Skeletal muscle cell (primary cell): Measurements from ENCODE around the gene LCN6.
"Not testable (repeated sequence)": the region's sequence is repeated elsewhere in the genome, so short reads cannot be mapped to it uniquely, and the experiment has no call there.

ENCODE experiments used
- DNase-seq: peaks from one replicate; pipeline ENCODE4 v3.0.0-alpha.2; 2010; ENCODE audit warnings: low read depth
- H3K4me3 ChIP-seq: 2 replicates; pipeline ENCODE4 v1.5.1; 2011; ENCODE audit warnings: low read depth, mild to moderate bottlenecking, control low read depth, low read length, moderate library complexity

The LCN6 gene

GRCh38 chr9:136784997-136785361, 36.7 kb upstream of the LCN6 start:
- no peak for DNase-seq
- H3K4me3 ChIP-seq, result no peak overlapping the region

- DNase-seq, result no peak
- no peak overlapping the region for H3K4me3 ChIP-seq
These were observed 36.1 kb upstream of the LCN6 start for GRCh38 chr9:136784249-136784996.

- DNase-seq, result no peak
- H3K4me3 ChIP-seq, result no peak overlapping the region
These were observed 34.1 kb upstream of the LCN6 start for GRCh38 chr9:136782452-136782851.

- H3K4me3 ChIP-seq, result no peak overlapping the region
- no peak for DNase-seq
These were observed 31.5 kb upstream of the LCN6 start for GRCh38 chr9:136779808-136780207.

- DNase-seq, result no peak
- no peak overlapping the region for H3K4me3 ChIP-seq
These were observed 29.0 kb upstream of the LCN6 start for GRCh38 chr9:136777359-136777758.

GRCh38 chr9:136776947-136777346, 28.6 kb upstream of the LCN6 start:
- H3K4me3 ChIP-seq, result no peak overlapping the region
- no peak for DNase-seq

- H3K4me3 ChIP-seq, result no peak overlapping the region
- DNase-seq, result no peak
These were observed 26.9 kb upstream of the LCN6 start for GRCh38 chr9:136775191-136775590.

GRCh38 chr9:136774416-136775045, 26.2 kb upstream of the LCN6 start:
- H3K4me3 ChIP-seq, result no peak overlapping the region
- no peak for DNase-seq

GRCh38 chr9:136773386-136774044, 25.2 kb upstream of the LCN6 start:
- H3K4me3 ChIP-seq, result no peak overlapping the region
- DNase-seq, result no peak

- H3K4me3 ChIP-seq, result no peak overlapping the region
- DNase-seq, result no peak
These were observed 23.6 kb upstream of the LCN6 start for GRCh38 chr9:136771907-136772415.

- no peak for DNase-seq
- H3K4me3 ChIP-seq, result no peak overlapping the region
These were observed 21.4 kb upstream of the LCN6 start for GRCh38 chr9:136769710-136770191.

- H3K4me3 ChIP-seq, DNase-seq: not testable (repeated sequence)
These were observed 18.2 kb upstream of the LCN6 start for GRCh38 chr9:136766410-136767120.

- not testable (repeated sequence) for DNase-seq
These were observed 17.6 kb upstream of the LCN6 start for GRCh38 chr9:136765745-136766409.

GRCh38 chr9:136765041-136765440, 16.7 kb upstream of the LCN6 start:
- H3K4me3 ChIP-seq, result no peak overlapping the region

More at GRCh38 chr9:136765745-136766409, 17.6 kb upstream of the LCN6 start:
- not testable (repeated sequence) for H3K4me3 ChIP-seq

GRCh38 chr9:136764301-136764891, 16.1 kb upstream of the LCN6 start, which contains the start of gene LCN15:
LCN15 (minus strand) TSS chr9:136764518; CDS start chr9:136764488, 30 bp downstream.
- DNase-seq, result no peak
- H3K4me3 ChIP-seq, result no peak within 1 kb of the TSS

More at GRCh38 chr9:136765041-136765440, 16.7 kb upstream of the LCN6 start:
- no peak for DNase-seq

- no peak overlapping the region for H3K4me3 ChIP-seq
- DNase-seq, result no peak
These were observed 15.3 kb upstream of the LCN6 start for GRCh38 chr9:136763649-136764035.

GRCh38 chr9:136762915-136763648, 14.8 kb upstream of the LCN6 start:
- DNase-seq, result no peak
- no peak overlapping the region for H3K4me3 ChIP-seq

GRCh38 chr9:136762221-136762691, 13.9 kb upstream of the LCN6 start:
- DNase-seq, result no peak
- no peak overlapping the region for H3K4me3 ChIP-seq
